Activated CD4-positive, alpha-beta memory T cell treated with anti-CD3 and anti-CD28 coated beads, Interleukin-2, amount 10 ng/mL, durations not matched to agents 7 days and 5 days (primary cell): ENCODE results near the gene HECTD1. TPM values are rescaled to one million over a fixed set of nuclear protein-coding genes. Genes with fewer than 3 reads are reported as not detected.
"Not testable (repeated sequence)": the region's sequence is repeated elsewhere in the genome, so short reads cannot be mapped to it uniquely, and the experiment has no call there.

Source experiments
- CTCF ChIA-PET: fragments of 350-600 bp; sonication (Branson Sonifier 250); formaldehyde crosslinking; loops from one replicate; lab custom pipeline; 2021; ENCODE audit warnings: antibody characterized with exemption, inconsistent platforms; lab: Charles Lee
- POLR2A ChIA-PET: fragments of 350-600 bp; sonication (Branson Sonifier 250); formaldehyde crosslinking; loops from one replicate; lab custom pipeline; 2021; ENCODE audit warnings: antibody characterized with exemption; lab: Charles Lee
- DNase-seq: peaks from one replicate; pipeline ENCODE4 v3.0.0-alpha.2; 2020
- H3K27ac Mint-ChIP-seq: one replicate; pipeline ENCODE4 v1.8.0; 2021; ENCODE audit warnings: mild to moderate bottlenecking, mixed read lengths
- H3K27me3 Mint-ChIP-seq: one replicate; pipeline ENCODE4 v1.8.0; 2021; ENCODE audit warnings: mixed read lengths
- H3K36me3 Mint-ChIP-seq: one replicate; pipeline ENCODE4 v1.8.0; 2021; ENCODE audit warnings: low read depth, mixed read lengths
- H3K4me1 Mint-ChIP-seq: one replicate; pipeline ENCODE4 v1.8.0; 2021; ENCODE audit warnings: mixed read lengths
- H3K4me3 Mint-ChIP-seq: one replicate; pipeline ENCODE4 v1.8.0; 2021; ENCODE audit warnings: mild to moderate bottlenecking, mixed read lengths
- H3K9me3 Mint-ChIP-seq: one replicate; pipeline ENCODE4 v1.8.0; 2021; ENCODE audit warnings: mixed read lengths
- total RNA-seq, 2 experiments: library from RNA; stranded (reverse); gene quantifications; one replicate each; pipeline ENCODE4 v1.2.3, GENCODE V29; 2021

HECTD1 gene
- total RNA-seq, 2 experiments from 2014 or later, result 85.1 to 92.3 TPM

- H3K9me3 Mint-ChIP-seq, result no peaks in the 10 kb centered on the region
- H3K36me3 Mint-ChIP-seq, result no peaks in the 10 kb centered on the region
- no peaks in the 10 kb centered on the region for H3K4me1 Mint-ChIP-seq
- no peak for DNase-seq
- no peaks in the 10 kb centered on the region for H3K27me3 Mint-ChIP-seq
- H3K27ac Mint-ChIP-seq, result no peak overlapping the region
- ChIA-PET POLR2A (no interaction called here), CTCF (no interaction called here)
- H3K4me3 Mint-ChIP-seq, result no peak overlapping the region
Measured at GRCh38 chr14:31090883-31091764, 116.5 kb downstream of the HECTD1 start.

- POLR2A ChIA-PET, H3K4me3 Mint-ChIP-seq, CTCF ChIA-PET, H3K27me3 Mint-ChIP-seq, H3K36me3 Mint-ChIP-seq, DNase-seq, H3K4me1 Mint-ChIP-seq, H3K27ac Mint-ChIP-seq, H3K9me3 Mint-ChIP-seq: not testable (repeated sequence)
Measured at GRCh38 chr14:31086466-31086865, 121.1 kb downstream of the HECTD1 start.

DNA sequence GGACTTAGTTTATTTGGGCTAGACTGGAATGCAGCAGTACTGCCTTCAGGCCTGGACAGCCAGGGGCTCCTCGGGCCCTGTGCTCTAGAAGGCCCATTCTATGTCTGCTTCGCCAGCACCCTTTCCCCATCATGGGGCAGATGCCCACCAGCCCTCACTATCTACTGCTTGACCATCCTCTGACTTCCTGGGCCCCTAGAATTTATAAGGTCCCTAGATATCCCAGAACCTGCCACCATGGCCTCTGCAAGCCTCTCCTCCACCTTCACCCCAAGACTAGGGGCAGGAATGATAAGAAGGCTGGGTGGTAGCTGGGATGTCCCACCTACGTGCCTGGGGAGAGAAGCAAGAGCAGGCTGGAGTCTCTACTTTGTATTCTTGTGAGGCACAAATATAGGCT lies 122.6 kb downstream of the HECTD1 start:
- POLR2A ChIA-PET, result no interaction called here
- Mint-ChIP-seq H3K4me3 (no peak overlapping the region), H3K9me3 (no peaks in the 10 kb centered on the region), H3K27me3 (no peaks in the 10 kb centered on the region), H3K27ac (no peak overlapping the region), H3K36me3 (no peaks in the 10 kb centered on the region), H3K4me1 (no peaks in the 10 kb centered on the region)
- CTCF ChIA-PET, result interaction anchor here (0.6 kb wide), 1 partner anchor 106 kb away, joined by 3 read pairs; no protein-coding TSS in a partner anchor
- DNase-seq, result no peak

GRCh38 chr14:31084385-31084784 lies 123.2 kb downstream of the HECTD1 start:
- H3K27ac Mint-ChIP-seq, result no peak overlapping the region
- H3K36me3 Mint-ChIP-seq, result no peaks in the 10 kb centered on the region
- POLR2A ChIA-PET, result no interaction called here
- DNase-seq, result no peak
- CTCF ChIA-PET, result no interaction called here
- no peaks in the 10 kb centered on the region for H3K27me3 Mint-ChIP-seq
- H3K4me1 Mint-ChIP-seq, result no peaks in the 10 kb centered on the region
- no peaks in the 10 kb centered on the region for H3K9me3 Mint-ChIP-seq
- H3K4me3 Mint-ChIP-seq, result no peak overlapping the region

- DNase-seq, result no peak
- Mint-ChIP-seq H3K4me3 (no peak overlapping the region), H3K36me3 (no peaks in the 10 kb centered on the region), H3K27me3 (no peaks in the 10 kb centered on the region), H3K9me3 (no peaks in the 10 kb centered on the region), H3K27ac (no peak overlapping the region), H3K4me1 (no peaks in the 10 kb centered on the region)
- ChIA-PET POLR2A (no interaction called here), CTCF (no interaction called here)
Measured at GRCh38 chr14:31083781-31084180, 123.8 kb downstream of the HECTD1 start.

- ChIA-PET CTCF (interaction anchor here (1.0 kb wide), 1 partner anchor 118 kb away, joined by 4 read pairs; no protein-coding TSS in a partner anchor), POLR2A (no interaction called here)
- Mint-ChIP-seq H3K36me3 (no peaks in the 10 kb centered on the region), H3K27me3 (no peaks in the 10 kb centered on the region), H3K27ac (no peak overlapping the region), H3K4me1 (no peaks in the 10 kb centered on the region), H3K9me3 (no peaks in the 10 kb centered on the region), H3K4me3 (no peak overlapping the region)
- no peak for DNase-seq
Measured at GRCh38 chr14:31080484-31080883, 127.1 kb downstream of the HECTD1 start.

- no peak overlapping the region for H3K27ac Mint-ChIP-seq
- POLR2A ChIA-PET, result no interaction called here
- CTCF ChIA-PET, result no interaction called here
- peaks cover 3% of the 10 kb centered on the region for H3K9me3 Mint-ChIP-seq
- DNase-seq, result no peak
- H3K4me3 Mint-ChIP-seq, result no peak overlapping the region
- H3K36me3 Mint-ChIP-seq, result peaks cover 3% of the 10 kb centered on the region
- no peaks in the 10 kb centered on the region for H3K4me1 Mint-ChIP-seq
- H3K27me3 Mint-ChIP-seq, result no peaks in the 10 kb centered on the region
Measured at GRCh38 chr14:31080056-31080455, 127.5 kb downstream of the HECTD1 start.

DNA sequence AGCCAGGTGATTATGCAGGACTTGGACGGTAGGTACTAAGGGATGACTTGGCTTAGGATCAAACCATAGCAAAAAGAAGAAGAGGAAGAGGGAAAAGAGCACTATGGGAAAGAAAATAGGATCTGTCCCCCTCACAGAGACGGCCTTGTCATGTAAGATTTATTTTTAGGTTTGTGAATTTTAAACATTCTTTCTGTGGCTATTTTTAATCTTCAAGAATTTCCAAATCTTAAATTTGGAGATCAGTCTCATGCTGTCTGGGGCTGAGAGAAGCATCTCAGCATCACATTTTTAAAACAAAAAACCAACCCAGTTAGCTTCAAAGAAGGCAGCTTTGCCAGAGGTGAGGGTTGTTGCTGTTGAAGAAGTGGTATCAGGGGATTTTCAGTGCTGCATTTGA lies 128.8 kb downstream of the HECTD1 start:
- no peaks in the 10 kb centered on the region for H3K27me3 Mint-ChIP-seq
- POLR2A ChIA-PET, result no interaction called here

GRCh38 chr14:31075144-31075543 lies 132.4 kb downstream of the HECTD1 start:
- no peaks in the 10 kb centered on the region for H3K27me3 Mint-ChIP-seq
- no peaks in the 10 kb centered on the region for H3K4me1 Mint-ChIP-seq
- no peak overlapping the region for H3K27ac Mint-ChIP-seq
- H3K9me3 Mint-ChIP-seq, result peaks cover 3% of the 10 kb centered on the region
- CTCF ChIA-PET, result no interaction called here
- H3K4me3 Mint-ChIP-seq, result no peak overlapping the region
- DNase-seq, result no peak
- POLR2A ChIA-PET, result no interaction called here
- peaks cover 4% of the 10 kb centered on the region for H3K36me3 Mint-ChIP-seq

More for the DNA sequence above, 128.8 kb downstream of the HECTD1 start:
- DNase-seq, result no peak
- Mint-ChIP-seq H3K27ac (no peak overlapping the region), H3K9me3 (peaks cover 3% of the 10 kb centered on the region), H3K4me3 (no peak overlapping the region), H3K4me1 (no peaks in the 10 kb centered on the region), H3K36me3 (peaks cover 4% of the 10 kb centered on the region)
- CTCF ChIA-PET, result no interaction called here

DNA sequence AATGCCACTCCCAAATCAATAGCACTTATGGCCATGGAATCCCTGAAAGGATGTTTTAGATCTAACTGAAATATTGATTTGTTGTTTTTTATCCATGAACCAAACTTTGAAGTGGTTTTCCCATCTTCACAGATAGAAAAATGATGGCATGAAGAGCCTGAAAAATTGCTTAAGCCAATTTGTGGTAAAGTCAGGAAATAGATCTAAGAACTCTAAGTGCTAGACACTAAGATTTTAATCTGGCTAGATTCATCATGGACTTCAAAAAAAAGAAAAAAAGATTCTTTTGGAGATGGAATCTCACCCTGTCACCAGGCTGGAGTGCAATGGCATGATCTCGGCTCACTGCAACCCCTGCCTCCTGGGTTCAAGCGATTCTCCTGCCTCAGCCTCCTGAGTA lies 136.4 kb downstream of the HECTD1 start:
- POLR2A ChIA-PET, result no interaction called here
- Mint-ChIP-seq H3K9me3 (peaks cover 3% of the 10 kb centered on the region), H3K36me3 (peaks cover 4% of the 10 kb centered on the region), H3K4me1 (no peaks in the 10 kb centered on the region), H3K4me3 (no peak overlapping the region), H3K27me3 (no peaks in the 10 kb centered on the region), H3K27ac (no peak overlapping the region)
- CTCF ChIA-PET, result no interaction called here
- no peak for DNase-seq

GRCh38 chr14:31070431-31070830 lies 137.2 kb downstream of the HECTD1 start:
- peaks cover 3% of the 10 kb centered on the region for H3K9me3 Mint-ChIP-seq
- peaks cover 4% of the 10 kb centered on the region for H3K36me3 Mint-ChIP-seq
- ChIA-PET CTCF (no interaction called here), POLR2A (no interaction called here)
- H3K4me1 Mint-ChIP-seq, result no peaks in the 10 kb centered on the region
- H3K4me3 Mint-ChIP-seq, result no peak overlapping the region
- no peaks in the 10 kb centered on the region for H3K27me3 Mint-ChIP-seq
- no peak overlapping the region for H3K27ac Mint-ChIP-seq
- DNase-seq, result no peak

DNA sequence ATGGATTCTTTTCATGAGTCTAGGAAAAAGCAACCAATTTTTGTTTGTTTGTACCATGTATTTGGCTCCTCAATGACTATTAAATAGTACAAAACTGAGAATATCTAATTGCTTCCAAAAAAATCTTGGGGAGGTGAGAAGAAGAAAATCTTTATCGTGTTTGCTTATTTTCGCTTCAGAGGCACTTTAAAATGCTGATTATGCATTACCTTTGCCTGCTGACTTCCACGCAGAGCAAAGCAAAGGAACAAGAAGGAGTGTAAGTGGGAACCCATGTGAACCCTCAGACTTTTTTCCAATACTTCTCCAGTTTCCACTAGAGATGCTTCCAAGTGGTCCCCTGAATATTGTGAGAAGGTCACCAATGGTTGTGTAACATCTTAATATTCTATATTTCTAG lies 138.2 kb downstream of the HECTD1 start:
- no peaks in the 10 kb centered on the region for H3K36me3 Mint-ChIP-seq
- ChIA-PET POLR2A (no interaction called here), CTCF (no interaction called here)
- no peak overlapping the region for H3K27ac Mint-ChIP-seq
- no peaks in the 10 kb centered on the region for H3K4me1 Mint-ChIP-seq
- H3K27me3 Mint-ChIP-seq, result no peaks in the 10 kb centered on the region
- no peak for DNase-seq
- H3K4me3 Mint-ChIP-seq, result no peak overlapping the region
- no peaks in the 10 kb centered on the region for H3K9me3 Mint-ChIP-seq

DNA sequence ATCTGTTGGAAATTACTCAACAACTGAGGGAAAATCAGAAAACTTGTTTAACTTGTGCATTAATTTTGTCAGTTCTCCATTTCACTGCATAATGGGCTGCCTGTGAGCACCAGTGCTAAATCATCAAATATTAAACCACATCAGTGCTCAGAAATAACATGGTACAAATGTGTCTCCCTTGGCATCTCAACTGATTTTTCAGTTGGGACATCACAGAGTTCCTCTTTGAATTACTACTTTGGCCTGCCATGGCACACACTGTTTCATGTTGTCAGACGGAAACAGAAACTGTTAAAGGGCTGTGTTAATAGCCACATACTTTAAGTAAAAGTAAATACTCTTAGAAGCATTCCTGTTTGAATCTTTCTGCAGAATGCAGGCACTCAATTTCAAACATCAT lies 139.4 kb downstream of the HECTD1 start:
- POLR2A ChIA-PET, result no interaction called here
- Mint-ChIP-seq H3K27me3 (no peaks in the 10 kb centered on the region), H3K4me1 (no peaks in the 10 kb centered on the region), H3K9me3 (no peaks in the 10 kb centered on the region), H3K27ac (no peak overlapping the region), H3K36me3 (no peaks in the 10 kb centered on the region), H3K4me3 (no peak overlapping the region)
- CTCF ChIA-PET, result no interaction called here
- no peak for DNase-seq

DNA sequence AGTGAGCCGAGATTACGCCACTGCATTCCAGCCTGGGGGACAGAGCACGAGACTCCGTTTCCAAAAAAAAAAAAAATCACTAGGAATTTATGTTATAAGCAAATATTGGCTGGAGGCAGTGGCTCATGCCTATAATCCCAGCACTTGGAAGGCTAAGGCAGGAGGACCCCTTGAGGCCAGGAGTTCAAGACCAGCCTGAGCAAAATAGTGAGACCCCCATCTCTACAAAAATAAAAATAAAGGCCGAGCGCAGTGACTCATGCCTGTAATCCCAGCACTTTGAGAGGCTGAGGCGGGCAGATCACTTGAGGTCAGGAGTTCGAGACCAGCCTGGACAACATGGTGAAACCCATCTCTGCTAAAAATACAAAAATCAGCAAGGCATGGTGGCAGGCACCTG lies 144.7 kb downstream of the HECTD1 start:
- POLR2A ChIA-PET, CTCF ChIA-PET, H3K4me3 Mint-ChIP-seq, H3K9me3 Mint-ChIP-seq, H3K4me1 Mint-ChIP-seq, H3K27me3 Mint-ChIP-seq, H3K27ac Mint-ChIP-seq, DNase-seq, H3K36me3 Mint-ChIP-seq: not testable (repeated sequence)
